Ovary (tissue), 9 donors: ENCODE data around the gene PRKACG. TPM values are rescaled to one million over a fixed set of nuclear protein-coding genes. Genes with fewer than 3 reads are reported as not detected.
"Not testable (repeated sequence)": the region's sequence is repeated elsewhere in the genome, so short reads cannot be mapped to it uniquely, and the experiment has no call there.

Source experiments
- DNase-seq, 5 donors: peaks; one replicate each; pipeline ENCODE4 v3.0.0-alpha.2; 2019 to 2020
- H3K27ac ChIP-seq, 2 donors: fragments of 200-600 bp; one replicate each; pipeline versions ENCODE4 v1.5.1 to v1.8.0; 2019 to 2022
- H3K27me3 ChIP-seq: fragments of 200-600 bp; one replicate; pipeline ENCODE4 v1.8.0; 2022
- H3K36me3 ChIP-seq: fragments of 200-600 bp; sonication (generic); one replicate; pipeline ENCODE4 v1.5.1; 2019
- H3K4me1 ChIP-seq: one replicate; pipeline ENCODE4 v1.8.1; 2013; ENCODE audit warnings: mild to moderate bottlenecking, moderate library complexity; ENCODE audit not compliant: insufficient read depth
- H3K4me3 ChIP-seq: fragments of 200-600 bp; sonication (generic); one replicate; pipeline ENCODE4 v1.5.1; 2017
- H3K9me3 ChIP-seq, 2 donors: fragments of 200-600 bp in 1 of 2; sonication (generic) in 1 of 2; one replicate each; pipeline versions ENCODE4 v1.5.1 to v1.8.1; 2013 to 2019; ENCODE audit warnings: mild to moderate bottlenecking in 1 of 2, moderate library complexity in 1 of 2
- CTCF ChIP-seq, 3 donors: fragments of 450-650 bp in 2 of 3; fragments of 200-600 bp in 1 of 3; IDR thresholded peaks; one replicate each; pipeline versions ENCODE4 v1.5.1 to v1.8.0; 2016 to 2022; ENCODE audit warnings: antibody characterized with exemption in 3 of 3, mild to moderate bottlenecking in 1 of 3
- EP300 ChIP-seq: sonication (generic); formaldehyde crosslinking; IDR thresholded peaks from one replicate; pipeline ENCODE4 v1.6.1; 2017; ENCODE audit warnings: antibody characterized with exemption
- POLR2A ChIP-seq: fragments of 450-650 bp; IDR thresholded peaks from one replicate; pipeline ENCODE4 v1.6.1; 2017; ENCODE audit warnings: antibody characterized with exemption, mild to moderate bottlenecking, moderate library complexity
- WGBS, 3 donors: extraction: QIAGEN DNeasy Blood & Tissue Kit in 1 of 3; methylation state at CpG; one replicate each; pipeline versions ENCODE4 v1.1.5 to v1.1.7; 2013 to 2017; 5-methylcytosine and 5-hydroxymethylcytosine counted together
- intact Hi-C, 4 donors: fragments of 100-400 bp; cut with DNase I; formaldehyde crosslinking; loops; one replicate each; pipeline versions ENCODE4 v1.11.0 to v1.15.1; 2022 to 2023
- polyA plus RNA-seq, 2 donors: library from polyadenylated mRNA; stranded (reverse); fragments of 200-250 nt in 1 of 2; fragments of 350-450 nt in 1 of 2; fragmentation: Illumina TruSeq in 1 of 2; extraction: RNeasy Lipid Tissue Mini Kit (QIAGEN cat#74804) in 1 of 2; gene quantifications; one replicate each; pipeline ENCODE4 v1.2.3, GENCODE V29; 2013 to 2014
- total RNA-seq, 7 donors: library from RNA; depleted of rRNA in 2 of 7; stranded (reverse); fragments of >200 nt in 2 of 7; fragmentation: NEBNext Ultra II Directional in 3 of 7; extraction: Animal tissue kit (Norgen Biotek cat#: 25700) in 3 of 7; gene quantifications; one replicate each; pipeline versions ENCODE4 v1.1.0 to v1.2.4, GENCODE V29; 2016 to 2023
- donor health status: DM: no; HTN: no; CAD: no; lungs with moderate emphysema.
- donor health status: DM: no; HTN: no; CAD: no.
- donor health status: Bipolar disorder and iron deficiency.
- donor health status: DM: yes; HTN: yes; CAD: no.
- donor health status: DM: no; HTN: no; CAD: no.
- donor health status: DM: yes; HTN: yes; CAD: no.

Gene PRKACG
- total and polyA plus RNA-seq, 9 donors = not detected

DNA sequence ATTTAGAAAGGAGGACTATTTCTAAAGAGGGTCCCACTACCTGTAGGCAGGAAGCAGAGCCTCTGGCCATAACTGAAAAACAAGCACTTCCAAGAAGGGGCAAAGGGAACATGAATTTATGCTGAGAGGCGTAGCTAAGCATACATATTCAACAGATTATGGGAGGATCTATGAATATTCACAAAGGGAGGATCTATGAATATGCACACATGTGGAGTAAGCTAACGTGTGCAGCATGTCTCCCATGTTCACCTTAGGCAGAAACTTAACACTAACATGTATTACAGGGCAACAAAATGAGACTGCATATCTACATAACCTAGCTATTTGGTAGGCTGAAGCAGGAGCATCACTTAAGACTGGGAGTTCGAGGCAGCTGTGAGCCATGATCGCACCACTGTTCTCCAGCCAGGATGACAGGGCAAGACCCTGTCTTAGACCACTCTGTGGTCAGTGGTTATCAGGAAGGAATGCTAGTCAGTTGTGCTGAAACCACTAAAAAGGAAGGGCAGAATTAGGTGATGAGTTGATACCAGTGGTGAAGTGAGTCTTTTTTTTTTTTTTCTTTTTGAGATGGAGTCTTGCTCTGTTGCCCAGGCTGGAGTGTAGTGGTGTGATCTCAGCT is 42.4 kb upstream of the PRKACG start:
- Histone ChIP-seq H3K4me1 (no peaks in the 10 kb centered on the region), H3K36me3 (no peaks in the 10 kb centered on the region), H3K9me3 (no peaks in the 10 kb centered on the region), H3K27ac (no peak overlapping the region), H3K27me3 (no peaks in the 10 kb centered on the region), H3K4me3 (no peak overlapping the region)
- intact Hi-C loops = loop anchor here in 3 of 4 donors (5.0 to 10.0 kb wide), 2 partner anchors 88 to 136 kb away; no protein-coding TSS in a partner anchor
- TF ChIP-seq POLR2A (no peak), CTCF (IDR thresholded peaks at IDR 0.05) (no peak), EP300 (no peak)
- WGBS, 3 donors = 91 to 96% (median 94%) methylated on average over 4 of the region's 4 CpGs
- no peak for DNase-seq

DNA sequence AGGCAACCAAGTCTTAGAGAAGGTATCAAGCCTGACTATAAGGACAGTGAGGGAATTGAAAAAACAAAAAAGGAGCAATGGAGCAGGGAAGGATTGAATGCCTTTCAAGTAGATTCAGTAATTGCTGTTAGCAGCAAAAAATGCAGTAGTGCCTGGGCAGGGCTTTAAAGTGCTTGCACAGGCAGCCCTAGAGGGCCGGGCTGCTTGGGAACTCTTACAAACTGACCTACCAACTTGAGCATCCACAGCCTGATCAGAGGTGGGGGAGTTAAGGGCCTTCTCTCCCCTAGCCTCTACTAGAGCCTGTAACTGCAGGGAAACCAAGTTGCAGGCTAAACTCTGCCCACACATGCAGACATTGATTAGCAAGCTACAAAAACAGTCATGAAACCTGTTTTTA is 41.1 kb upstream of the PRKACG start:
- WGBS, 3 donors = 35 to 53% (median 41%) methylated on average over 1 of the region's 1 CpG
- no peak overlapping the region for H3K27ac ChIP-seq
- intact Hi-C loops = loop anchor here in 3 of 4 donors (5.0 to 10.0 kb wide), 2 partner anchors 90 to 137 kb away; no protein-coding TSS in a partner anchor
- H3K9me3 ChIP-seq = no peaks in the 10 kb centered on the region
- H3K27me3 ChIP-seq = no peaks in the 10 kb centered on the region
- H3K4me1 ChIP-seq = no peaks in the 10 kb centered on the region
- no peaks in the 10 kb centered on the region for H3K36me3 ChIP-seq
- no peak for DNase-seq
- TF ChIP-seq EP300 (no peak), CTCF (IDR thresholded peaks at IDR 0.05) (no peak), POLR2A (no peak)
- H3K4me3 ChIP-seq = no peak overlapping the region

DNA sequence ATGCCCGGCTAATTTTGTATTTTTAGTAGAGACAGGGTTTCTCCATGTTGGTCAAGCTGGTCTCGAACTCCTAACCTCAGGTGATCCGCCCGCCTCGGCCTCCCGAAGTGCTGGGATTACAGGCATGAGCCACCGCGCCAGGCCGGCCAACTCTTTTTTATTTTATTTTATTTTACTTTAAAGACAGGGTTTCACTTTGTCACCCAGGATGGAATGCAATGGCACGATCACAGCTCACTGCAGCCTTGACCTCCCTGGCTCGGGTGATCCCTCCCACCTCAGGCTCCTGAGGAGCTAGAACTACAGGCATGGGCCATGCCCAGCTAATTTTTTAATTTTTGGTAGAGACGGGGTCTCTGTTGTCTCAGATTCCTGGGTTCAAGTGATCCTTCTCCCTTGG is 37.0 kb upstream of the PRKACG start:
- intact Hi-C loops = loop anchor here in 1 of 4 donors (5.0 to 10.0 kb wide), 2 partner anchors 94 to 141 kb away; no protein-coding TSS in a partner anchor
- not testable (repeated sequence) for H3K27ac ChIP-seq
- WGBS, 3 donors = 84 to 90% (median 87%) methylated on average over 12 of the region's 12 CpGs

DNA sequence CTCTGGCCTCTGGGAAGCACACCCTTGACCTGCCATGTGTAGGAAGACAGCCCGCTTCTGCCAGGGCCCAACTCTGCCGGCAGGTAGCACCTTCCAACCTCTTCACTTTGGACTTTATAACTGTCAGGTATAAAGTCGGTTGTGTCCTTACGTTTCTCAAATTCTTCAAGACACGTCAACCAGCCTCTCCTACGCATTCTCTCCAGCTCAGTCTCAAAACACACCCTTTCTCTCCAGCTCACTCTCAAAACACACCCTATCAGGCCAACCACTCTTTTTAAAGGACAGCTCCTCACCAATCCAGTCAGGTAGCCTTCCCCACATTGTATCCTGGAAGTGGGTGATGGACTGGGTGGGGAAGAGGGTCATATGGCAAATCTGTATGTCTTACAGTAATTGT is 35.2 kb upstream of the PRKACG start:
- Histone ChIP-seq H3K36me3 (no peaks in the 10 kb centered on the region), H3K27me3 (no peaks in the 10 kb centered on the region), H3K27ac (no peak overlapping the region), H3K4me1 (peaks cover 5% of the 10 kb centered on the region), H3K9me3 (no peaks in the 10 kb centered on the region), H3K4me3 (no peak overlapping the region)
- no peak for TF ChIP-seq CTCF (IDR thresholded peaks at IDR 0.05)
- no peak for TF ChIP-seq EP300
- no peak for TF ChIP-seq POLR2A
- 43 to 61% (median 46%) methylated on average over 6 of the region's 6 CpGs for WGBS, 3 donors
- intact Hi-C loops = loop anchor here in 1 of 4 donors (10.0 kb wide), 1 partner anchor 1556 kb away; no protein-coding TSS in a partner anchor
- DNase-seq = no peak

More for the DNA sequence above, 37.0 kb upstream of the PRKACG start:
- H3K27me3 ChIP-seq, H3K9me3 ChIP-seq, DNase-seq, H3K4me1 ChIP-seq, H3K36me3 ChIP-seq, H3K4me3 ChIP-seq: not testable (repeated sequence)

- Histone ChIP-seq H3K36me3 (no peaks in the 10 kb centered on the region), H3K27ac (no peak overlapping the region)
These were observed 33.5 kb upstream of the PRKACG start for GRCh38 chr9:69047371-69047770.

More at GRCh38 chr9:69047371-69047770, 33.5 kb upstream of the PRKACG start:
- no peak overlapping the region for H3K4me3 ChIP-seq
- no peak for DNase-seq
- H3K9me3 ChIP-seq = no peaks in the 10 kb centered on the region
- 44 to 71% (median 64%) methylated on average over 4 of the region's 4 CpGs for WGBS, 3 donors
- no peak for TF ChIP-seq POLR2A
- TF ChIP-seq EP300 = no peak
- H3K27me3 ChIP-seq = no peaks in the 10 kb centered on the region
- peaks cover 5% of the 10 kb centered on the region for H3K4me1 ChIP-seq
- intact Hi-C loops = loop anchor here in 1 of 4 donors (10.0 kb wide), 1 partner anchor 1557 kb away; no protein-coding TSS in a partner anchor
